H9 (cell line): Measurements from ENCODE around the gene KSR1. TPM values are rescaled to one million over a fixed set of nuclear protein-coding genes. Genes with fewer than 3 reads are reported as not detected.

Experiments used
- DNase-seq: peaks from one replicate; pipeline ENCODE4 v3.0.0-alpha.2; 2017
- H2AFZ ChIP-seq: one replicate; pipeline ENCODE4 v1.6.1; 2013; ENCODE audit warnings: mild to moderate bottlenecking, low read length, control low read depth, moderate library complexity
- H2AK5ac ChIP-seq: 2 replicates; pipeline ENCODE4 v1.6.1; 2013; ENCODE audit warnings: low read length, control low read depth, mixed read lengths; ENCODE audit not compliant: insufficient read length
- H2BK120ac ChIP-seq: one replicate; pipeline ENCODE4 v1.6.1; 2013; ENCODE audit warnings: low read depth, mild to moderate bottlenecking, low read length, control low read depth, inconsistent platforms; ENCODE audit not compliant: poor library complexity, severe bottlenecking
- H2BK12ac ChIP-seq: 2 replicates; pipeline ENCODE4 v1.6.1; 2013; ENCODE audit warnings: low read length, control low read depth, mixed read lengths, low read depth; ENCODE audit not compliant: insufficient read length
- H2BK15ac ChIP-seq: 2 replicates; pipeline ENCODE4 v1.6.1; 2013; ENCODE audit warnings: low read depth, low read length, control low read depth
- H2BK20ac ChIP-seq: one replicate; pipeline ENCODE4 v1.6.1; 2013; ENCODE audit warnings: low read depth, mild to moderate bottlenecking, low read length, control low read depth, inconsistent platforms; ENCODE audit not compliant: poor library complexity, severe bottlenecking
- H2BK5ac ChIP-seq: 2 replicates; pipeline ENCODE4 v1.6.1; 2013; ENCODE audit warnings: low read length, control low read depth, mixed read lengths; ENCODE audit not compliant: insufficient read length
- H3K14ac ChIP-seq: 2 replicates; pipeline ENCODE4 v1.6.1; 2013; ENCODE audit warnings: low read length, control low read depth; ENCODE audit not compliant: insufficient read depth
- H3K18ac ChIP-seq: 2 replicates; pipeline ENCODE4 v1.6.1; 2013; ENCODE audit warnings: low read depth, mild to moderate bottlenecking, mixed read lengths, low read length, control low read depth; ENCODE audit not compliant: insufficient read length
- H3K23ac ChIP-seq: 2 replicates; pipeline ENCODE4 v1.6.1; 2013; ENCODE audit warnings: low read length, control low read depth, mixed read lengths, low read depth; ENCODE audit not compliant: insufficient read length
- H3K23me2 ChIP-seq: 2 replicates; pipeline ENCODE4 v1.6.1; 2013; ENCODE audit warnings: low read depth, mild to moderate bottlenecking, mixed read lengths, low read length, control low read depth; ENCODE audit not compliant: insufficient read length, poor library complexity, severe bottlenecking
- H3K27ac ChIP-seq: 2 replicates; pipeline ENCODE4 v1.5.1; 2013; ENCODE audit warnings: low read length, control low read depth, mixed read lengths, low read depth; ENCODE audit not compliant: insufficient read length
- H3K27me3 ChIP-seq: 2 replicates; pipeline ENCODE4 v1.6.1; 2013; ENCODE audit warnings: low read length, control low read depth, inconsistent platforms; ENCODE audit not compliant: insufficient read depth
- H3K4ac ChIP-seq: 2 replicates; pipeline ENCODE4 v1.6.1; 2013; ENCODE audit warnings: low read depth, mild to moderate bottlenecking, control low read depth, inconsistent platforms, low read length, moderate library complexity
- H3K4me1 ChIP-seq: 2 replicates; pipeline ENCODE4 v1.6.1; 2013; ENCODE audit warnings: low read length, control low read depth, inconsistent platforms; ENCODE audit not compliant: insufficient read depth
- H3K4me2 ChIP-seq: 2 replicates; pipeline ENCODE4 v1.6.1; 2013; ENCODE audit warnings: low read length, control low read depth, mixed read lengths; ENCODE audit not compliant: insufficient read length, insufficient read depth
- H3K56ac ChIP-seq: 2 replicates; pipeline ENCODE4 v1.6.1; 2013; ENCODE audit warnings: low read depth, mild to moderate bottlenecking, mixed read lengths, low read length, control low read depth; ENCODE audit not compliant: insufficient read length
- H3K79me1 ChIP-seq: 2 replicates; pipeline ENCODE4 v1.6.1; 2013; ENCODE audit warnings: low read depth, mild to moderate bottlenecking, moderate library complexity, low read length, control low read depth, inconsistent platforms; ENCODE audit not compliant: insufficient read depth, poor library complexity, severe bottlenecking
- H3K79me2 ChIP-seq: 2 replicates; pipeline ENCODE4 v1.6.1; 2013; ENCODE audit warnings: low read length, control low read depth, inconsistent platforms; ENCODE audit not compliant: insufficient read depth
- H3K9ac ChIP-seq: 2 replicates; pipeline ENCODE4 v1.6.1; 2013; ENCODE audit warnings: low read length, control low read depth, mixed read lengths; ENCODE audit not compliant: insufficient read length; ENCODE audit errors: extremely low read depth
- H3K9me3 ChIP-seq: one replicate; pipeline ENCODE4 v1.6.1; 2013; ENCODE audit warnings: low read depth, low read length, inconsistent platforms; ENCODE audit not compliant: control insufficient read depth
- H3T11ph ChIP-seq: one replicate; pipeline ENCODE4 v1.6.1; 2013; ENCODE audit warnings: mild to moderate bottlenecking, low read length, control low read depth, inconsistent platforms
- H4K20me1 ChIP-seq: one replicate; pipeline ENCODE4 v1.6.1; 2013; ENCODE audit not compliant: control insufficient read depth, insufficient read length, insufficient read depth
- H4K5ac ChIP-seq: 2 replicates; pipeline ENCODE4 v1.6.1; 2013; ENCODE audit warnings: low read depth, mild to moderate bottlenecking, mixed read lengths, low read length, control low read depth; ENCODE audit not compliant: insufficient read length
- H4K8ac ChIP-seq: replicated peaks from 2 replicates; pipeline ENCODE4 v1.6.1; 2013; ENCODE audit warnings: low read length, control low read depth, mixed read lengths, low read depth; ENCODE audit not compliant: insufficient read length
- H4K91ac ChIP-seq: 2 replicates; pipeline ENCODE4 v1.6.1; 2013; ENCODE audit warnings: low read depth, mild to moderate bottlenecking, moderate library complexity, mixed read lengths, low read length, control low read depth; ENCODE audit not compliant: insufficient read length
- H3K27ac Mint-ChIP-seq, 3 experiments: 2 replicates in 2 of 3; 3 replicates in 1 of 3; pipeline ENCODE4 v1.8.0; 2020 to 2021; ENCODE audit warnings: mixed read lengths in 3 of 3, mild to moderate bottlenecking in 1 of 3, moderate library complexity in 1 of 3
- H3K27me3 Mint-ChIP-seq: 2 replicates; pipeline ENCODE4 v1.8.0; 2021; ENCODE audit warnings: low read depth, mild to moderate bottlenecking, moderate library complexity, mixed read lengths
- H3K36me3 Mint-ChIP-seq, 3 experiments: 2 replicates in 2 of 3; 3 replicates in 1 of 3; pipeline ENCODE4 v1.8.0; 2020 to 2021; ENCODE audit warnings: low read depth in 3 of 3, mixed read lengths in 3 of 3; ENCODE audit not compliant: insufficient read depth in 1 of 3
- H3K4me1 Mint-ChIP-seq, 2 experiments: 2 replicates each; pipeline ENCODE4 v1.8.0; 2020; ENCODE audit warnings: mixed read lengths in 2 of 2
- H3K4me3 Mint-ChIP-seq, 2 experiments: 2 replicates in 1 of 2; 3 replicates in 1 of 2; pipeline ENCODE4 v1.8.0; 2020 to 2021; ENCODE audit warnings: mild to moderate bottlenecking in 2 of 2, mixed read lengths in 2 of 2, moderate library complexity in 1 of 2
- H3K9me3 Mint-ChIP-seq, 2 experiments: 2 replicates in 1 of 2; 3 replicates in 1 of 2; pipeline ENCODE4 v1.8.0; 2020; ENCODE audit warnings: mild to moderate bottlenecking in 2 of 2, mixed read lengths in 2 of 2, moderate library complexity in 1 of 2
- WGBS: extraction: QIAGEN DNeasy Blood & Tissue Kit; methylation state at CpG from one replicate; pipeline ENCODE4 v1.1.7; 2013; ENCODE audit warnings: missing lambda C conversion rate, low lambda C conversion rate, mixed read lengths; ENCODE audit not compliant: insufficient read length; ENCODE audit errors: extremely low coverage; 5-methylcytosine and 5-hydroxymethylcytosine counted together
- total RNA-seq: library from RNA; stranded (reverse); gene quantifications from 2 replicates; pipeline ENCODE4 v1.2.1, GENCODE V29; 2021
- TF ChIP-seq, protein P1 (sequence below): fragments of 200-600 bp; sonication (generic); conservative IDR thresholded peaks from 3 replicates; pipeline ENCODE4 v1.8.0; 2021; ENCODE audit warnings: antibody characterized with exemption, mild to moderate bottlenecking

Gene KSR1
- total RNA-seq, 1 experiment from 2014 or later: 44.9 TPM

DNA sequence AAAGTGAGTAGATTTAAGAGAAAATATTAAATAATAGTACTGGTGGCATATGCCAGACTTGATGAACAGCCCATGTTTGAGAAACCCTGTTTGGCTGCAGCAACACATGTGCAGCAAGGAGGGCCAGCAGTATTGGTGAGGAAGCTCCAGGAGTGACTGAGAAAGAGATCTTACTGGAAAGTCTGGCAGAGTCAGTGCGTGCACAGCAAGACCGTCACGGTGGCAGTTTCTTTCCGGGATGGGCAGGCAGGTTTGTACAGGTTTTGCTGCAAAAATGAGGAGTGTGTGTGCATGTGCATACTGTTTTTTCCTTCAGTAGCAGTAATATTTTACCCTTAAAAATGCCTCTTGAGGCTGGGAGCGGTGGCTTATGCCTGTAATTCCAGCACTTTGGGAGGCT lies 41.4 kb downstream of the KSR1 start:
- Histone ChIP-seq H3K23me2 (peaks cover 4% of the 10 kb centered on the region), H2BK5ac (no peak overlapping the region), H3K4me1 (peaks cover 17% of the 10 kb centered on the region; the same call in 1 of the 2 replicates), H3T11ph (no peak overlapping the region), H3K14ac (no peak overlapping the region), H3K4ac (no peak overlapping the region), H3K79me1 (peaks cover 5% of the 10 kb centered on the region), H4K20me1 (no peaks in the 10 kb centered on the region), H2BK120ac (no peak overlapping the region), H2BK12ac (no peak overlapping the region), H2BK15ac (no peak overlapping the region), H4K8ac (no peak overlapping the region), H3K18ac (no peak overlapping the region), H3K56ac (no peak overlapping the region), H4K5ac (no peak overlapping the region), H3K9ac (no peak overlapping the region), H3K9me3 (peaks cover 14% of the 10 kb centered on the region), H2AK5ac (no peak overlapping the region), H3K27ac (no peak overlapping the region), H4K91ac (no peak overlapping the region), H3K27me3 (no peaks in the 10 kb centered on the region), H2AFZ (no peak overlapping the region), H3K23ac (no peak overlapping the region), H2BK20ac (no peak overlapping the region), H3K79me2 (no peaks in the 10 kb centered on the region; the same call in 1 of the 2 replicates), H3K4me2 (no peak overlapping the region)
- Mint-ChIP-seq H3K4me1 (peaks cover 56 to 58% of the 10 kb centered on the region in 2 experiments), H3K4me3 (no peak overlapping the region), H3K36me3 (peaks cover 27 to 39% (median 28%) of the 10 kb centered on the region in 3 experiments), H3K27ac (no peak overlapping the region; a peak in 1 of 7 replicates), H3K27me3 (no peaks in the 10 kb centered on the region; the same call in 1 of the 2 replicates), H3K9me3 (peaks cover 25 to 29% of the 10 kb centered on the region in 2 experiments)
- DNase-seq: no peak
- TF ChIP-seq, protein P1, sequence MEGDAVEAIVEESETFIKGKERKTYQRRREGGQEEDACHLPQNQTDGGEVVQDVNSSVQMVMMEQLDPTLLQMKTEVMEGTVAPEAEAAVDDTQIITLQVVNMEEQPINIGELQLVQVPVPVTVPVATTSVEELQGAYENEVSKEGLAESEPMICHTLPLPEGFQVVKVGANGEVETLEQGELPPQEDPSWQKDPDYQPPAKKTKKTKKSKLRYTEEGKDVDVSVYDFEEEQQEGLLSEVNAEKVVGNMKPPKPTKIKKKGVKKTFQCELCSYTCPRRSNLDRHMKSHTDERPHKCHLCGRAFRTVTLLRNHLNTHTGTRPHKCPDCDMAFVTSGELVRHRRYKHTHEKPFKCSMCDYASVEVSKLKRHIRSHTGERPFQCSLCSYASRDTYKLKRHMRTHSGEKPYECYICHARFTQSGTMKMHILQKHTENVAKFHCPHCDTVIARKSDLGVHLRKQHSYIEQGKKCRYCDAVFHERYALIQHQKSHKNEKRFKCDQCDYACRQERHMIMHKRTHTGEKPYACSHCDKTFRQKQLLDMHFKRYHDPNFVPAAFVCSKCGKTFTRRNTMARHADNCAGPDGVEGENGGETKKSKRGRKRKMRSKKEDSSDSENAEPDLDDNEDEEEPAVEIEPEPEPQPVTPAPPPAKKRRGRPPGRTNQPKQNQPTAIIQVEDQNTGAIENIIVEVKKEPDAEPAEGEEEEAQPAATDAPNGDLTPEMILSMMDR: no peak
- no CpG with 5 or more reads among the region's 5 CpGs for WGBS
